Skeletal muscle cell (primary cell): ENCODE results near the gene USP3.
"Not testable (repeated sequence)": the region's sequence is repeated elsewhere in the genome, so short reads cannot be mapped to it uniquely, and the experiment has no call there.

Experiments
- DNase-seq: peaks from one replicate; pipeline ENCODE4 v3.0.0-alpha.2; 2010; ENCODE audit warnings: low read depth
- H3K4me3 ChIP-seq: 2 replicates; pipeline ENCODE4 v1.5.1; 2011; ENCODE audit warnings: low read depth, mild to moderate bottlenecking, control low read depth, low read length, moderate library complexity

The USP3 gene

DNA sequence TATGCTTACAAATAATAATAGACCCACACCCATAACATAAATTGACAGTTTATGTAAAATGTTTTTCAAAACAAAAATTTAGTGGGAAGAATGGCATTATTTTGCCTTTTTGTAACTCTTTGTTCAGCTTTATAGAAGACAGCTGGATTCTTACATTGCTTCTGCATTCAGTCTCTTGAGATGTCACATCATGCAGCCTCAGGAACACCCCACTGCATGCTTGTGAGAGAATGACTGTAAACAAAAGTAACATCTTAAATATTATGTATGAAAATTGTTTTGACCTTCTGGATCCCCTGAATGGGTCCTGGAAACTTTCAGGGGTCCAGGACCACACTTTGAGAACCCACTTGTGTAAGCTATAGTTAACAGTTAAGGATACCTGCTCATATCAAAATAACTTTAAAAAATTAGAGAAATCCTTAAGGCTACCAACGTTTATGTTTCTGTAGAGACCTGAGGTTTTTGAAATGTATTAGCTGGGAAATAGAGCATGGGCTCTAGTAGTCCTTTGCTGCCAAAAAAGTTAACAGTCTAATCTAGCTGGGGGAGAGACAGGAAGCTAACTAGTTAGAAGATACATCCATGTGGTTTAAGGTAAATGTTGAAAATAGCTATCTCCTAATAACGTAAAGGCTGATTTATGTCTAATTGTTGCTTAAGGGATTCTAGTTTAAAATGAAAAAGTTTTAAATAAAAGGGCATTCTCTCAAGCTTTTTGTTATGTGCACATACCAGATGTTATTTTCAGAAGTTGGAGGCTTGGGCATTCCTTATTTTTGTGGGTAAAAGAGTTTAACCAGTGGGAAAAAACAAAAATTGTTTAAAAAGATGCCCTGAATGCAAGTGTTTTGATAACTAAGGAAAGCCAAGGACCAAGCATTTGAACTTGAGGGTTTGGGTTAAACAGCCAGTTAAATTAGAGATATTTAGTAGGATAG lies 3.8 kb downstream of the USP3 start:
- no peak overlapping the region for H3K4me3 ChIP-seq
- DNase-seq = no peak

DNA sequence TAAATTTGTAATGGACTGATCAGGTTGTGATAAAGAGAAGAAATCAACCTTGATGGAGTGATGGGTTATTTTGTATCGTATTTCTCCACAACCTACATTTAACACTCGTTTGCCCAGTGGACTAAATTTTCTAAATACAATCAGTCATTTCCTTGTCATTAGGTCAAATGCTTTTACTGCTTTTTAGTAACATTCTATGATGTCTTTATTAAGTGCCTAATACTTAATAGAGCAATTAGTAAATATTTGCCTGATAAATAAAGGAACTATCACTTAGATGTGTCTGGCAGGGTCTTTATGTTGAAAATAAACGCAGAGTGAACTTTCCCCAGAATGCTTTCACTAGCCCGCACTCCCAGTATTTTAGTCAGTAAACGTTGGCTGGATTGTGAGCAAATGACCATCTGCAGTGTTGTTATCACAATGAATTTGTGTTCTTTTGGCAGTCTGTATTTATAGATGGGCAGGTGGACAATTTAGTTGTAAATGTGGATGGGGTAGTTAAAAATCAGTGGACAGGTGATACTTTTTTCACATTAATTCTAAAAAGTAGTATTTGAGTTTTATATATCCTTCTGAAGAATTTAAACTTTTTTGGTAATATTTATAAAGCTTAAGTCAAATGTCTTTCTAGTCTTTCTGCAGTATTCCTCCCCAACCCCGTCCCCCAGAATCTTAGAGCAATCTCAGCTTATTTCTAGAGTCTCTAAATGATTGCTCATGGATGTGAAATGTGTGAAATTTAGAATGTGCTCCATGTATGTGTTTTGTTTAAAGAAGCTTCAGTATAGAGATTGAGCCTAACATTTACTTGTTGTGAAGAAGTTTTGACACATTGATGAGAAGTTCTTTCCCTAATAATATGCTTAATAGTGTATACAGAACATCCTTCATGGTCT lies 4.9 kb downstream of the USP3 start:
- H3K4me3 ChIP-seq = no peak overlapping the region
- DNase-seq = no peak

DNA sequence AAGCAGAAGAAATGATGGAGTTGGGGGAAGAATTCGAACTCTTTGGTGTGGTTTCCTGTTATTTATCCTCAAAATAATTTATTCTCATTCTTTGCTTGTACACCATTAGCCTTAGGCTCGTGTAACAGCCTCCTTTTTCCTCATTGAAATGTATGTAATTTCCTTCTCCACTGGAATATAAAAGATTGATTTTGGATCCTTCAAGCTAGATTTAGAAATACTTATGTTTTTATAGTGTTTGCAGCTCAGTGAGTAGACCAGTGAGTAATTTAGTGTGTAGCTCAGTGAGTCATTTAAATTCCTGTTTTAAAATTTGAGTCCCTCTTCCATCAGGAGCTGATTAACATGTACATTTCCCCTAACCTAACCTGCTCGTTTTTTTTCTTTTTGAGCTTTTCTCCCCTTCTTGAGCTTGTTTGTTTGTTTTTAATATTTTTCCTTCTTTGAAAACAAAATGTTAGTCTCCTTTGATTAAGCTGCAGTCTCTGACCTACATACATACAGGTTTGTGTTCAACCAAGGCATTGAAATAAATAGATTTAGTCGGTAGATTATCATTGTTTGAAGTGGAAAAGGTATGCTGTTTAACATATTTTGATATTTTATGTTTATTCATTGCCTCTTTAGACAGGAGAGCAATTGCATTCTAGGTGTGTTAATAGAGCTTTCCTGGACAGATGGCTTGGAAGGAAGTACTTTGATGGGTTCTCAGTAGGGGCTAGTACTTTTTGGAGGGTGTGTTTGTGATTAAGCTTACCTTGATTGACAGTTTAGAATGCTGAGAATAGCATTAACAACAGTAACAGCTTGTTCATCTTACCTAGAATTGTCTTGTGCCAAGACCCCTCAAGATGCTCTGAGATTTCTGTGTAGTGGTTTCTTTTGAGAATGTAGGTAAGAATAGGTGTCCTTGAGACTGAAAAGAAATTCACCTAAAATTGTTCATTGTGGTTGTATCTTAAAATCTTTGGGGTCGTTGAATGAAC lies 5.9 kb downstream of the USP3 start:
- H3K4me3 ChIP-seq = no peak overlapping the region
- peak; percentile 49 for DNase-seq

DNA sequence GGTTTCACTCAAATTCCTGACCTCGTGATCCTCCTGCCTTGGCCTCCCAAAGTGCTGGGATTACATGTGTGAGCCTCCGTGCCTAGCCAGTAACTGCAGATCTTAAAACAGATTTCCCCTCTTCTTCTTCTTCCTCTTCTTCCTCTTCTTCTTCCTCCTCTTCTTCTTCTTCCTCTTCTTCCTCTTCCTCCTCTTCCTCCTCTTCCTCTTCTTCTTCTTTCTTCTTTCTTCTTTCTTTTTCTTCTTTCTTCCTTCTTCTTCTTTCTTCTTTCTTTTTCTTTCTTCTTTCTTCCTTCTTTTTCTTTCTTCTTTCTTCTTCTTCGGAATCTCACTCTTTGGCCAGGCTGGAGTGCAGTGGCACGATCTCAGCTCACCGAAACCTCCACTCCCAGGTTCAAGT lies 7.8 kb downstream of the USP3 start:
- H3K4me3 ChIP-seq = no peak overlapping the region
- no peak for DNase-seq

DNA sequence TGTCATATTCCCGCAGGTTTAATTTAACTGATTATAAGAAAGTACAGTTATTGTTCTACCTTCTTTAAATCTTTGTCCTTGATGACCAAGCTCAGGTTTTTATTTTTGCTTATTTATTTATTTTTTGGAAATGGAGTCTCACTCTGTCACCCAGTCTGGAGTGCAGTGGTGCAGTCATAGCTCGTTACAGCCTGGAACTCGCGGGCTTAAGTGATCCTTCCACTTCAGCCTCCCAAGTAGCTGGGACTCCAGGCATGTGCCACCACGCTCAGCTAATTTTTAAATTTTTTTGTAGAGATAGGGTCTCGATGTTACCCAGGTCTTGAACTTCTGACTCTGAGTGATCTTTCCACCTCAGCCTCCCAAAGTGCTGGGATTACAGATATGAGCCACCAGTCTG lies 8.9 kb downstream of the USP3 start:
- DNase-seq = no peak
- no peak overlapping the region for H3K4me3 ChIP-seq

DNA sequence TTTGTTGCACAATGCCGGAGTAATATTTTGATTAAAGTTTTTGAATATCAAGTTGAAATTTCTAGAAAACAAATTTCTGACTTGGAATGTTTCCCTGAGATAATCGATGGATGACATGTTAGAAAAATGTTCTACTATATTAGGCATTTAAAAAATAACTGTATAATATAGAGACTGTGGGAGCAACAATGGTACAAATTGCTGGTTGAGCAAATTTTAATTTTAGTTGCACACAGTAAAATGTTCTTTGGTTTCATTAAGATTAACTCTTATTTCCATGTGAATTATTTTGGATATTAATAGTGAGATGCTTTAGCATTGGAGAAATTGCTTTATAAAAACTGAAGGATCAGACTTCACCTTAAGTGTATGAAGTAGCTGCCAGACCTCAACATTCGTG lies 9.3 kb downstream of the USP3 start:
- DNase-seq = no peak
- H3K4me3 ChIP-seq = no peak overlapping the region

DNA sequence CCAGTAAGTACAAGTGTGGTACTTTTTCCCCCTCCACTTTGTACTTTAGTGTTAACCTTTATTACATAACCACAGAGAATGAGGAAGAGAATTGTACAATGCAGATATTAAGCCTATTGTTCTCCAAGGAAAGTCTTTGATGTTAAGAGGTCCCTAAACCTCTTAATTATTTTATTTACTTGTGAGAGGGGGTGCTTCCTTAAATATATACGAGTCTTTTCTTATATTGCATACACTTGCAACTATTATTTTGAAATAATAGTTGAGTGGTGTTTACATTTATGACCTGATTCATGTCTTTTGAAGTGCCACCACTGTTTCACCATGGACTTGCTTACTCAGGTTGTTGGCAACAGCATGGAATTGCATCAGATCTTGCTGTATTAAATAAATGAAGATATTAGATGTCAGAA lies 10.1 kb downstream of the USP3 start:
- peak; percentile 61 for DNase-seq
- no peak overlapping the region for H3K4me3 ChIP-seq

DNA sequence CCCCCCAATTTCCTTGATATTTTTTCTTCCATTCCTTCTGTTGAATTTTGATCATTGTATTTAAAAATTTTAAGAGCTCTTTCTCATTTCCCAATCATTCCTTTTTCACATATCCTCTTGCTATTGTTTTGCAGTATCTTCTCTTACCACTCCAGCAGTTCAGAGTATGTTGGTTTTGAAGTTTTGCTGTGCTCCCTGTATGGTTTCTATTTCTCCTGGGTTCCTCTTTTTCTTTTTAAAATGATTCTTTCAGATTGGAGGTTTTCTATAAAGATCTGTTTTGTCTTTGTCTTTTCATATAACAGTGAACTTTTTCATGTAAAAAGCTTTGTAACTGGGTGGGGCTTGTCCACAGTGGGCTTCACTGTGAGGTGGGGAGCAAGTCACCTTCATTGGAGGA lies 12.8 kb downstream of the USP3 start:
- no peak for DNase-seq
- H3K4me3 ChIP-seq = no peak overlapping the region

DNA sequence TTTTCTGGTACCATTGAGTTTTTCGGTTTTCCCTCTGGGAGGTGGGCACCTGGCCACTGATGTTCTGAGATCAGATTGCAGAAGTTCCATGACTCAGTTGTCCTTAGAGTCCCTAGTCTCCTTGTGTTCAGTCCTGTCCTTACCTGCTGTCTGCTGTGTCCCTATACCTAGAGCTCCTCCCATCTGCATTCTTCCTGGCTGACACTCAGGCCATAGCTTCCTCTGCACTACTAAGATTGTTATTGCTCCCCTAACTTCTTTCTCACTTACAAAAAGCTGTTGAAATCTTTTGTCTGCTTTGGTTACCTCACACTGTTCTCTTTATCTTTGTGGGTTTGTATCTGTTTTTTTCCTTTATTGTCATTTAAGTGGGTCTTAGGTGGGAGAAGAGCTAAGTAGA lies 13.2 kb downstream of the USP3 start:
- no peak for DNase-seq
- no peak overlapping the region for H3K4me3 ChIP-seq

DNA sequence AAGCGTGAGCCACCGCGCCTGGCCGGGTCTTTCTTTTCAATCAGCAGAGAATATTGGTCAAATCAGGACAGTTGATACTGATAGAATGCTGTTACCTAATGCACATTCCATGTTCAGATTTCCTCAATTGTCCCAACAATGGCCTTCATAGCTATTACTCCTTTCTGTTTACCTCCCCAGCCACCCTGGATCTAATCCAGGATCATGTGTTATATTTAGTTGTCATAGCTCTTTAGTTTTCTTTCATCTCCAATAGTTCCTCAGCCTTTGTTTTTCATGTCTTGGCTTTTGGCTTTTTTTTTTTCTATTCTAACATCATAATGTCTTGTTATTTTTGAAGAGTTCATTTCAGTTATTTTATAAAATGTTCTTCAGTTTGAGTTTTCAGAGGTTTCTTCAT lies 14.6 kb downstream of the USP3 start:
- no peak for DNase-seq
- H3K4me3 ChIP-seq = no peak overlapping the region

DNA sequence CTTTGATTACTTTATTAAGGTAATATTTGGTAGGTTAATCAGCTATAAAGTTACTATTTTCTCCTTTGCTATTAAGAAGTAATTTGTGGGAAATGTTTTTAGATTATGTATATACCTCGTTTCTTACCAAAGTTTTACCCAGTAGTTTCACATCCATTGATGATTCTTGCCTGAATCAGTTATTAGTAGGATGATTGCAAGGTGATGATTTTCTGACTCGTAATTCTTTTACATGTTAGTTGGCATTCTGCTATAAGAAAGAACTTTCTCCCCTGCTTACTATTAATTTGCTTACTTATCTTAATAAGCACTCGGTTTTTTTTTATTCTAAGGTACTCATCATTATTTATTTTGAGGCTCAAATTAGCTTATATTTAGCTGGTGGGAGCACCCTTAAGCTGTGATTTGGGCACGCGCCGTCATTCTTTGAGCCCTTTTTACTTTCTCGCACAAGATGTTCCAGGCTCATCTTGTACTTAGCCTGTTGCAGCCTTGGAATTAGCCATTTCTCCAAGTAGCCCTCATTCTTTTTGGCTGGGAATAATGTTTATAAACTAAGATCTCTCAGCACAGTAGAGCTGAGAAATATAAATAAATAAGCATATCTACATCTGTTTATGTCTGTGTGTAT lies 15.3 kb downstream of the USP3 start:
- no peak overlapping the region for H3K4me3 ChIP-seq

DNA sequence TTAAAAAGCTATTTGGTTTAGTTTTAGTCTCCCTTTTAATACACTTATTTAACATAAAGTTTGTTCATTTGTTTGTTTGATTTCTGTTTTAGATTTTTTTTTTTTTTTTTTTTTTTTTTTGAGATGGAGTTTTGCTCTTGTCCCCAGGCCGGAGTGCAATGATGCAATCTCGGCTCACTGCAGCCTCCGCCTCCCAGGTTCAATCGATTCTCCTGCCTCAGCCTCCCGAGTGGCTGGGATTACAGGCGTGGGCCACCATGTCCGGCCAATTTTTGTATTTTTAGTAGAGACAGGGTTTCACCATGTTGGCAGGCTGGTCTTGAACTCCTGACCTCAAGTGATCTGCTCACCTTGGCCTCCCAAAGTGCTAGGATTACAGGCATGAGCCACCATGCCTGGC lies 16.1 kb downstream of the USP3 start:
- not testable (repeated sequence) for H3K4me3 ChIP-seq, DNase-seq

More for the DNA sequence above, 15.3 kb downstream of the USP3 start:
- no peak for DNase-seq

DNA sequence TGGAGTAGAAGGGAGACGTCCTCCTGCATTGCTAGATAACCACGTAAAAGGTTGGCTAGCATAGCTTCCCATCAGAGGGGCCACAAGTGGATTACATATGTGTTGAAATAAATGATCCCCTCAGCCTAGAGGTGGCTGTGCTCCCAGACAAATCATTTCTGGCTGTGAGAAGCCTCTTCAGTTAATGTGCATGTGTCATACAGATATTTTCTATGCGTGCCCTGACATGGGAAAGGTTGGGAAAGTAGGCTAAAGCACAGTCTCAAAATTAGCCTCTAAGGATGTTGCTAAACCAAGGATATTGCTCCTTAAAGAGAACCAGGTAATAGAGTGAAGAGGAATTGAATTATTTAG lies 17.8 kb downstream of the USP3 start:
- peak; percentile 78 for DNase-seq
- no peak overlapping the region for H3K4me3 ChIP-seq

DNA sequence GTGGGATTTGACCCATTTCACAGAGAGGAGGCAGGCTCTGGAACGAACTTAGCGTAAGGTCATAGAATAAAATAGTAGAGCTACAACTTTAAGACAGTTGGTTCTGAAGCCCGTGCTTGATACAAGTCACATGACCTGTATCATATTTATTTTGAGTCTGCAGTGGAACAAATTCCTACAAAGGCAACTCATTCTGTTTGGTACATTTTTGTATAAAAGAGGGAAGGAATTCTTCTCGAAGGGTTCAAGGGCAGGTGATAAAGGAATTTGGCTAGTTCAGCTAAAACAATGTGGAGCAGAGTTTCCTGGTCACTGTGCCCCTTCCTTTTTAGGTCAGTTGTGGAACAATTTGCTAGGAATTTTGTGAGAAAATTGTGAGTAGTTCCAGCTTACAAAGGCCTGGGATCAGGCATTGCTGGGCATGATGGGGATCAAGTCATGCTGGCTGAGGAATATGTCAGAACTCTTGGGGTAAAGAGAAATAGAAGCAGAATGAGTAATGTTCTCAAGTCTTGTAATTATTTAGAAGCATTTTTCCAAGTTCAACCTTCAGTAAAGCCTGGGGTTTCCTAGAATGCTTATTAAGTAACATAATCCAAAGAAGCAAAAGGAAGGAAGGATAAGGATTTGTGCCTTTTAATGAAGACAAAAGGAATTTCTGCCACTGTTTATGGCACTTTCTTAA lies 19.1 kb downstream of the USP3 start:
- H3K4me3 ChIP-seq = no peak overlapping the region
- no peak for DNase-seq

DNA sequence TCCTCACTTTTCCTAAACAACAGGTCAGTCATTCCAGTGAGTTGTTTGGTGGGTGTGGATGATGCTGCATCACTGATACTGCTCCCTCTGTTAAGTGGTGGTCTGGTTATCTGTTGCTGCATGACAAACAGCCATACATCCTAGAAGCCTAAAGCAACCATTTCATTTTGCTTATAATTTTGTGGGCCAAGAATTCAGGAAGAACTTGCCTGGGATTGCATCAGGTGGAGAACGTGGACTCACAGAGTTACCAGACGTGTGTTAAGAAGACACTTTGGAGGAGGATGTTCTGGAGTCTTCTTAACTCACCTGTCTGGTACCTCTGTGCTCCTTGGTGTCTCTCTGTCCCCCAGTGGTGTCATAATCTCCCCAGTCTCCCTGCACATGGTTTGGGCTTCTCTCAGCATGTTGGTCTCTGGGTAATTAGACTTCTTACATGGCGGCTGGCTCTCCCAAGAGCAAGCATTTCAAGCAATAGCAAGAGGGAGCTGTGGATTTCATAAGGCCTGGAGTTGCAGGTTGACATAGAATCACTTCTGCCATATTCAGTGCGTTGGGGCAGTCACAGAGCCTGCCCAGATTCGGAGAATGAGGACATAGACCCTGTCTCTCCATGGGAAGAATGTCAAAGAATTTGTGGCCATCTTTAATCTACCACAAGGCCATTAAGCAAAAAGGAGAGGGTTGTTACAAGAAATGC lies 20.1 kb downstream of the USP3 start:
- H3K4me3 ChIP-seq = no peak overlapping the region
- DNase-seq = no peak

DNA sequence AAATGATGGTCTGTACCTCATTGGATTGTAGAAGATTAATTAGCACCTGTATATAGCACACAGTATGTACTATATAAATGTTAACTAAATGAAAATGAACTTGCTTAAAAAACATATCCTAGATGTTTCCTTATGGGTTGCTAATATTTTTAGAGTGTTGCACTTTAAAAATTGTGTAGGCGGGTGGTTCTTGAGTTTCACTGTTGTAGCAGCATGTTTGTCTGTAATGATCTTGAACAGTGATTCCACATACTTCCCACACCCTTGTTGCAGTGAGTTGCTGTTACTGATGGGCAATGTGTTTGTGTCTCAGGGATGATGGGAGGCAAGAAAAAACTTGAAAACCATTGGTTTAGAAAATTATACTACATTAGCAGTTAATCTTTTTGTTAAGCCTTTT lies 22.0 kb downstream of the USP3 start:
- DNase-seq = no peak
- no peak overlapping the region for H3K4me3 ChIP-seq

DNA sequence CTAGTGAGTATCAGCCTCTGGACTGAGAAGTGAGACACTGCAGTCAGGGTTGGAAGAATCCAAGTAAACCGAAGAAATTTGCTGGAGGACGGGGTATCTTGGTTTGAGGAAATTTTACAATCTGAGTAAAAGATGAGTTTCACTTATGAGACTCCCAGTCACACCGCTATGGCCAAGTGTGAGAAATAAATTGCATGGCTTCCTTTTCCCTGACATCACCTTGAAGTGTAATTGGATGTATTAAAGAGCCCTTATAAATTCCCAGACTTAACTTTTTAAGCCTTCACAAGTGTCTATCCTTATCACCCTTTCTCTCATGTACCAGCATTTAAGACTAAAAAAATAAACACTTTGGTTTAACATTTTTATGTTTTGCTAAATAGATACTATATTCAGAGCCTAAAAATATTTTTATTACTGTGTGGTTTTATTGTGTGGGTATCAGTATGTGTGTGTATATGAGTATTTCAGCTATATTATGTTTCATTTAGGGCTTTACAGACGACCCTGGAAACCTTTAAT lies 23.8 kb downstream of the USP3 start:
- no peak for DNase-seq
- H3K4me3 ChIP-seq = no peak overlapping the region

DNA sequence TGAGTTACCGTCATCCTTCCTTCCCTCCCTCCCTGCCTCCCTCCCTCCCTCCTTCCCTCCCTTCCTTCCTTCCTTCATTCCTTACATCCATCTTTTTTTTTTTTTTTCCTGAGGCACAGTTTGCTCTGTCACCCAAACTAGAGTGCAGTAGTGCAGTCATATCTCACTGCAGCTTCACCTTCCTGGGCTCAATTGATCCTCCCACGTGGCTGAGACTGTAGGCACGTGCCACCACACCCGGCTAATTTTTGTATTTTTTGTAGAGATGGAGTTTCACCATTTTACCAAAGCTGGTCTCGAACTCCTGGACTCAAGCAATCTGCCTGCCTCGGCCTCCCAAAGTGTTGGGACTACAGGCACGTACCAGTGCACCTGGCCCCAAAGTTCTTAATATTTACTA lies 25.8 kb downstream of the USP3 start:
- no peak for DNase-seq
- no peak overlapping the region for H3K4me3 ChIP-seq
